ACC112 (cell line): ENCODE data around the gene CEND1.

Experiments used
- H2AFZ ChIP-seq: fragments of 200-600 bp; sonication (generic); one replicate; pipeline ENCODE4 v1.6.0; 2017; ENCODE audit warnings: antibody characterized with exemption, low read length; ENCODE audit not compliant: unreplicated experiment
- H3K27ac ChIP-seq: fragments of 200-600 bp; sonication (generic); 2 replicates; pipeline ENCODE4 v1.5.1; 2014; ENCODE audit warnings: low read depth, mild to moderate bottlenecking, antibody characterized with exemption, low read length, moderate library complexity
- H3K27me3 ChIP-seq: fragments of 200-600 bp; sonication (generic); 2 replicates; pipeline ENCODE4 v1.6.1; 2014; ENCODE audit warnings: mild to moderate bottlenecking, antibody characterized with exemption, low read length, moderate library complexity, mixed read lengths; ENCODE audit not compliant: insufficient read depth
- H3K36me3 ChIP-seq: fragments of 200-600 bp; sonication (generic); 2 replicates; pipeline ENCODE4 v1.6.1; 2016; ENCODE audit warnings: mild to moderate bottlenecking, antibody characterized with exemption, low read length, moderate library complexity, mixed read lengths; ENCODE audit not compliant: insufficient read depth
- H3K4me1 ChIP-seq: fragments of 200-600 bp; sonication (generic); one replicate; pipeline ENCODE4 v1.6.1; 2016; ENCODE audit warnings: low read length, mixed read lengths; ENCODE audit not compliant: insufficient read depth, unreplicated experiment, control insufficient read depth
- H3K4me3 ChIP-seq: fragments of 200-600 bp; sonication (generic); 2 replicates; pipeline ENCODE4 v1.5.1; 2014; ENCODE audit warnings: mild to moderate bottlenecking, low read depth, low read length
- H3K79me2 ChIP-seq: fragments of 200-600 bp; sonication (generic); one replicate; pipeline ENCODE4 v1.6.0; 2016; ENCODE audit warnings: low read length; ENCODE audit not compliant: control insufficient read depth, unreplicated experiment, insufficient read depth

CEND1 gene

GRCh38 chr11:820655-821511 is 31.0 kb upstream of the CEND1 start:
- no peak overlapping the region for H2AFZ ChIP-seq
- peak overlapping the region; percentile 80; the same call in 1 of the 2 replicates for H3K27ac ChIP-seq
- peaks cover 26% of the 10 kb centered on the region for H3K4me1 ChIP-seq
- peak overlapping the region; percentile 92 for H3K4me3 ChIP-seq
- peaks cover 15% of the 10 kb centered on the region for H3K79me2 ChIP-seq
- H3K27me3 ChIP-seq, result no peaks in the 10 kb centered on the region
- 0 out of 2 replicates have a peak, but pooled peaks cover 6% of the 10 kb centered on the region for H3K36me3 ChIP-seq

DNA sequence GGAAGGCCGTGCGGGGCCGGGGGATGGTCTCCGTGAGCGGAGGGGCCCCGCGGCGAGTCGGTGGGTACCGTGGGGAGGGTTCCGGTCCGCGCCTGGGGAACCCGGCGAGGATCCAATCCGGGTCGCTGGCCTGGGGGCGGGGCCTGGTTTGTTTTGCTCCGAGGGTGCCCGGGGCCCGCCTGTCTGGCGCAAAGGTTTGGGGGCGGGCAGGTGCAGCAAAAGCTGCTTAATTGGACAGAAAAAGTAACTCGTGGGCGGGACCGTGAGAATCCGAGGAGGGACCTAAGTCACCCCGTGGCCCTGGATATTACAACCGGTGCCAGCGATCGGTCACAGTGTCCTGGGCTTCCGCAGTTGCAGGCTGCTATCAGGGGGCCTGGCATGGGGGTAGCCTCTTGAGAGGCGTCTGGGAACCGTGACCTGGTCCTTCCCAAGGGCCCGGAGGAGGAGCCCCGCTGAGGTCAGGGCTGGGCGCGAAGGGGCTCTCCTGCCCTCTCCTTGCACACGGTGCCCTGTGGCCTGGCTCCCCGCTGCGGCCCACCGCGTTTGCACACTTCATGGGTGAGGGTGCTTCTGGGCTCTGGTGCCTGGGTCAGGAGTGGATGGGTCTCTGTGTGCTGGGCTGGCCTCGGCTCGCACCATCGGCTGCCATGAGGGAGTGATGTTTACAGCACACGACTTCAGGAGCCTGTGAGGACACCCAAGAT is 30.2 kb upstream of the CEND1 start:
- Histone ChIP-seq H3K27me3 (no peaks in the 10 kb centered on the region), H3K4me3 (peak overlapping the region; percentile 92), H3K79me2 (peaks cover 15% of the 10 kb centered on the region), H3K4me1 (peaks cover 26% of the 10 kb centered on the region), H3K27ac (peak overlapping the region; percentile 80), H3K36me3 (0 out of 2 replicates have a peak, but pooled peaks cover 3% of the 10 kb centered on the region), H2AFZ (peak overlapping the region; percentile 40)

DNA sequence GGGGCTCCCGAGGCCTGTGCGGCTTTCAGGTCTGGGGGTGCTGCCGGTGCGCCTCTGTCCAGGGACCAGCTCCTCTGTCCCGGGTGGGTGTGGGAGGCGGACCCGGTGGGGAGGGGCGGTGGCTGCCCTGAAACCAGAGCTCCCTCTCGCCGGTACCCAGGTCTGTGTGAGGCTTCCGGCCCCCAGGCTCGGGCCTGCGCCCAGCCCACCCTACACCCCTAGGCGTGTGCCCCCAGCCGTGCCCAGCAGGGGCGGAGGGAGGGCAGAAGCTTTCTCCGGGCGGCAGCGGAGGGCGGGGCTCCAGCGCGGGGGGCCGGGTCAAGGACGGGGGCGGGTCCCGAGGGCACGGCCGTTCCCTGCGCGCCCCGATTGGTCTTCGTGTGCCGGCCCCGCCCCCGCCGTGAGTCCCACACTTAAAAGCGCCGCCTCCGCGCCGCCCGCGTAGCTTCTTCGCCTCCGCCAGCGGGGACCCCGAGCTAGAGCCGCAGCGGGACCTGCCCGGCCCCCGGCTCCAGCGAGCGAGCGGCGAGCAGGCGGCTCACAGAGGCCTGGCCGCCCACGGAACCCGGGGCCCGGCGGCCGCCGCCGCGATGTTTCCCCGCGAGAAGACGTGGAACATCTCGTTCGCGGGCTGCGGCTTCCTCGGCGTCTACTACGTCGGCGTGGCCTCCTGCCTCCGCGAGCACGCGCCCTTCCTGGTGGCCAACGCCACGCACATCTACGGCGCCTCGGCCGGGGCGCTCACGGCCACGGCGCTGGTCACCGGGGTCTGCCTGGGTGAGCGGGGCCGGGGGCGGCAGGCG is 29.4 kb upstream of the CEND1 start:
- Histone ChIP-seq H3K4me3 (peak overlapping the region; percentile 92), H3K4me1 (peaks cover 26% of the 10 kb centered on the region), H3K27me3 (no peaks in the 10 kb centered on the region), H3K79me2 (peaks cover 15% of the 10 kb centered on the region), H3K27ac (peak overlapping the region; percentile 80), H2AFZ (peak overlapping the region; percentile 40), H3K36me3 (no peaks in the 10 kb centered on the region)

GRCh38 chr11:818396-819128 is 28.7 kb upstream of the CEND1 start, which contains the start of gene PNPLA2:
PNPLA2 (plus strand) TSS chr11:818914; CDS start chr11:819719, 805 bp downstream.
- H3K4me3 ChIP-seq, result peak within 1 kb of the TSS; percentile 92
- H3K36me3 ChIP-seq, result no peaks in the 10 kb centered on the region
- H2AFZ ChIP-seq, result peak within 1 kb of the TSS; percentile 40
- peaks cover 15% of the 10 kb centered on the region for H3K79me2 ChIP-seq
- no peaks in the 10 kb centered on the region for H3K27me3 ChIP-seq
- H3K27ac ChIP-seq, result peak within 1 kb of the TSS; percentile 80
- peaks cover 26% of the 10 kb centered on the region for H3K4me1 ChIP-seq

DNA sequence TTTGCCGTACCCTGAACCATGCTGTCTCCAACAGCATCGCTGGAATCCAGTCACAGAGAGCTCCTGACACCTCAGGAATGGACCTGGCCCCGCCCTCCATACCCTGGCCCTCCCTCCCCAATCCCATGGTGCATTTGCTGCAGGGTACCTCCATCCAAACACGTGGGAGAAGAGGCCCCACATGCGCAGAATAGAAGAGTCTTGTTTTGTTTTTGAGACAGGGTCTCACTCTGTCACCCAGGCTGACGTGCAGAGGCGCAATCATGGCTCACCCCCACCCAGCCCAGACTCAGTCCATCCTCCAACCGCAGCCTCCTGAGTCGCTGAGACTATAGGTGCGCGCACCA is 26.5 kb upstream of the CEND1 start:
- H3K36me3 ChIP-seq, result peaks cover 14% of the 10 kb centered on the region; the same call in 1 of the 2 replicates
- H3K27ac ChIP-seq, result no peak overlapping the region
- H3K79me2 ChIP-seq, result peaks cover 17% of the 10 kb centered on the region
- no peak overlapping the region for H3K4me3 ChIP-seq
- H3K4me1 ChIP-seq, result peaks cover 26% of the 10 kb centered on the region
- no peaks in the 10 kb centered on the region for H3K27me3 ChIP-seq
- no peak overlapping the region for H2AFZ ChIP-seq

GRCh38 chr11:815675-816432 is 26.0 kb upstream of the CEND1 start:
- no peaks in the 10 kb centered on the region for H3K27me3 ChIP-seq
- H3K4me1 ChIP-seq, result peaks cover 26% of the 10 kb centered on the region
- H3K36me3 ChIP-seq, result peaks cover 17% of the 10 kb centered on the region; the same call in 1 of the 2 replicates
- no peak overlapping the region for H3K4me3 ChIP-seq
- no peak overlapping the region for H2AFZ ChIP-seq
- H3K27ac ChIP-seq, result no peak overlapping the region
- peaks cover 20% of the 10 kb centered on the region for H3K79me2 ChIP-seq

- peaks cover 17% of the 10 kb centered on the region for H3K4me1 ChIP-seq
- H2AFZ ChIP-seq, result no peak overlapping the region
- no peak overlapping the region for H3K4me3 ChIP-seq
- peaks cover 17% of the 10 kb centered on the region; the same call in 1 of the 2 replicates for H3K36me3 ChIP-seq
- H3K27me3 ChIP-seq, result no peaks in the 10 kb centered on the region
- no peak overlapping the region for H3K27ac ChIP-seq
- peaks cover 29% of the 10 kb centered on the region for H3K79me2 ChIP-seq
These were observed 23.7 kb upstream of the CEND1 start for GRCh38 chr11:813456-814096.

- H3K27me3 ChIP-seq, result no peaks in the 10 kb centered on the region
- H3K36me3 ChIP-seq, result peaks cover 17% of the 10 kb centered on the region; the same call in 1 of the 2 replicates
- no peak overlapping the region for H3K4me3 ChIP-seq
- peaks cover 33% of the 10 kb centered on the region for H3K79me2 ChIP-seq
- peaks cover 16% of the 10 kb centered on the region for H3K4me1 ChIP-seq
- H2AFZ ChIP-seq, result no peak overlapping the region
- H3K27ac ChIP-seq, result no peak overlapping the region
These were observed 23.2 kb upstream of the CEND1 start for GRCh38 chr11:813072-813455.

DNA sequence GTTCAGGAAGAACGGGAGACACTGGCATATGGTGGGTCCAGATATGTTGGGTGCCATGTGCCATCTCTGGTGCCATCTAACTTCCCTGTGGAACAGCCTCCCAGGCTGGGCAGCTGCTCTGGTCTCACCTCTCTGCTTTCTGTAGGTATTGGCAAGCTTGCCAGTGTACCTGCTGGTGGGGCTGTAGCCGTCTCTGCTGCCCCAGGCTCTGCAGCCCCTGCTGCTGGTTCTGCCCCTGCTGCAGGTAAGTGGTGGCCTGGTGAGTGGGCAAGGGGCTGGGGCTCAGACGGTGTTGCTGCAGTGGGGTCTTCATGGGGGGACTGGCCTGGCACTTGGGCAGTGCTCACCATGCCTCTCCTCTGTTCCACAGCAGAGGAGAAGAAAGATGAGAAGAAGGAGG is 22.5 kb upstream of the CEND1 start:
- Histone ChIP-seq H3K4me1 (peaks cover 16% of the 10 kb centered on the region), H2AFZ (no peak overlapping the region), H3K4me3 (no peak overlapping the region), H3K27ac (no peak overlapping the region), H3K27me3 (no peaks in the 10 kb centered on the region), H3K79me2 (peaks cover 36% of the 10 kb centered on the region), H3K36me3 (peaks cover 17% of the 10 kb centered on the region; the same call in 1 of the 2 replicates)
